ENCODE data around the gene CCDC149.

Gene CCDC149

DNA sequence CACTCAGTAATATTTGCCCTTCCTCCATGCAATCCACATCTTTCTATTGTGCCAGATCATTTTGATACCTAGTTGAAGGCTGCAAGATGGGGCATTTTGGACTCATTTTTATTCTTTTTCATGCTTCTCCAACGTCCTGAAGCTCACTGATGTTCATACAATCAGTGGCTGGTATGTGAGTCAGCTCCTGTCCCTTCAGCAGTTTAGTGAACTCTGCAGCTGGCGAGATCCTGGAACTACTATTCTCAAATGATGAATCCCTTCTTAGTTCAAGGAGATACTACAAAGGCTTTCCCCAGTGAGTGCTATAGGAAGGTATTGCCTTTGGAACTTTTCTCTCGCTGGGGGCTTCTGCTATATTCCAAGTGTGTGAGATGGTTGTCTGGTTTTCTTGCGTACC, 9.6 kb upstream of the CCDC149 start:
- no peak for DNase-seq (ENCODE audit: extremely low spot score)
- POLR2A ChIA-PET, result no interaction called here
- CTCF ChIA-PET, result no interaction called here
- TF ChIP-seq, protein P1, sequence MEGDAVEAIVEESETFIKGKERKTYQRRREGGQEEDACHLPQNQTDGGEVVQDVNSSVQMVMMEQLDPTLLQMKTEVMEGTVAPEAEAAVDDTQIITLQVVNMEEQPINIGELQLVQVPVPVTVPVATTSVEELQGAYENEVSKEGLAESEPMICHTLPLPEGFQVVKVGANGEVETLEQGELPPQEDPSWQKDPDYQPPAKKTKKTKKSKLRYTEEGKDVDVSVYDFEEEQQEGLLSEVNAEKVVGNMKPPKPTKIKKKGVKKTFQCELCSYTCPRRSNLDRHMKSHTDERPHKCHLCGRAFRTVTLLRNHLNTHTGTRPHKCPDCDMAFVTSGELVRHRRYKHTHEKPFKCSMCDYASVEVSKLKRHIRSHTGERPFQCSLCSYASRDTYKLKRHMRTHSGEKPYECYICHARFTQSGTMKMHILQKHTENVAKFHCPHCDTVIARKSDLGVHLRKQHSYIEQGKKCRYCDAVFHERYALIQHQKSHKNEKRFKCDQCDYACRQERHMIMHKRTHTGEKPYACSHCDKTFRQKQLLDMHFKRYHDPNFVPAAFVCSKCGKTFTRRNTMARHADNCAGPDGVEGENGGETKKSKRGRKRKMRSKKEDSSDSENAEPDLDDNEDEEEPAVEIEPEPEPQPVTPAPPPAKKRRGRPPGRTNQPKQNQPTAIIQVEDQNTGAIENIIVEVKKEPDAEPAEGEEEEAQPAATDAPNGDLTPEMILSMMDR (IDR thresholded peaks at IDR 0.05; ENCODE audit: control extremely low read depth, extremely low read depth, low read depth, missing control alignments), result no peak

DNA sequence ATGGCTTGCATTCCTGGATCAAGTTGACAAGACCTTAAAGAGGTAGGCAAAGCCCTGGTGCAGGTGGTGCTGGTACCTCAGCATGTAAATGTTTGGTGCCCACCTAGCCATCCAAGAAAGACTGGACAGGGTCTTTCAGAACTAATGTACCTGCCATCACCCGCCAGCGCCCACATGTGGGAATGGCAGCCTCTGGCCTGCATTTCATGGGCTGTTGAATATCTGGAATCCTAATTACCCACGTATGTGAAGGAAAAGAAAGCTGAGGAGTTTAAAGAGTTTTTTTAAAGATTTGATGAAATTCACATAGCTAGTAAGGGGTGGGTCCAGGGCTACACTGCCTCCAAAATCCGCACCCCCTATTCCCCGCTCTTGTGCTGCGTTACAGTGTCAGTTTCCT, 8.6 kb upstream of the CCDC149 start:
- CTCF ChIA-PET, result no interaction called here
- TF ChIP-seq, protein P1 (IDR thresholded peaks at IDR 0.05; ENCODE audit: control extremely low read depth, extremely low read depth, low read depth, missing control alignments), result no peak
- DNase-seq (ENCODE audit: extremely low spot score), result no peak
- POLR2A ChIA-PET, result no interaction called here

DNA sequence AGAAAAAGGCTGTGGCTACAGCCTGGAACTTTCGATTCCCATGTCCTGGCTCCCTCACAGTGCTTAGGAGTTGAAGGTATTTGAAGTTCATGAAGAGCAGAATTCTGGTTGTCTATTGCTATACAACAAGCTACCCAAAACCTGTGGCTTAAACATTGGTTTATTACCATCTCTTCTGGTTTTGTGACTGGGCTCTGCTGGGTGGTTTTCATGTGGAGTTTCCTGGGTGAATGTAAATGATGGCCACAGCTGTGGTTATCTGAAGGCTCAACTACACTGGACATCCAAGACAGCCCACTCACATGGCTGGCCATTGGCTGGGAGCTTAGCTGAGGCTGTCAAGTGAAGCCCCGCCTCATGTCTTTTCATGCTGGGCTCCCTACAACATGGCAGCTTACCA, 7.2 kb upstream of the CCDC149 start:
- ChIA-PET POLR2A (no interaction called here), CTCF (interaction anchor here (1.2 kb wide), 1 partner anchor 20 kb away, joined by 3 read pairs; no protein-coding TSS in a partner anchor)
- TF ChIP-seq, protein P1 (IDR thresholded peaks at IDR 0.05; ENCODE audit: control extremely low read depth, extremely low read depth, low read depth, missing control alignments), result no peak
- DNase-seq (ENCODE audit: extremely low spot score), result no peak

DNA sequence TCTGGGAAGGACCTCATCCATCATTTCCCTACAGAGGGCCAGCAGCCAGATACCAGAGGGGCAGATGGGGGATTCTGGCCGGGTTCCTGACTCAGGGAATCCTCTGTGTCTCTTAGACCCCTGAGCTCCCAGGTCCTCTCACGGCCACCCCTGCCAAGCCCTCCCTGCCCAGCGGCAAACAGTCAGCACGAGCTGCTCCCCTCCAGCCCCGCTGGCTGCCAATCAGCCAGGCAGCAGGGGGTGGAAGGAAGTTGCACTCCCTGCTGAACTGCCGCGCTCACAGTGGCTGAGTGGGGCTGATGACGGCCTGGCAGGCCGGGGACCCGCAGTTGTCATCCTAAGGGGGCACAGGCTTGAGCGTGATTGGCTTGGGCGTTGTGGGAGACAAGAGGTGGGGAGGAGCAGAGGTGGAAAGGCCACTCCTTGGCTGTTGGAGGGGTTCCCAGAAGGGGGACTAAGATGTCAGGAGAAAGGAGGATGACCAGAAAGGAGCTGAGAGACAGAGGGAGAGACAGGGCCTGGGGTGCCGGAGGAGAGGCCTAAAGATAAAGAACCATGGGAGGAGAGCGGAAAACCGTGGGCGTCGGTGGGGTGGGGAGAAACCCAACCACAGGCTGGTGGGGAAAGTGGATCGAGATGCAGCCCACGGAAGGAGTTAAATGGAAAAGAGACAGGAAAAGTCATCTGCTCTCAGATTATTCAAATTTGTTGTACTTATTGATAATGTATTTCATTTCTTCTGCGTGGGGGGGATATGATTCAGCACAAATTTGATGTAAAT, 4.4 kb upstream of the CCDC149 start:
- DNase-seq (ENCODE audit: extremely low spot score), result no peak
- CTCF ChIA-PET, result no interaction called here
- TF ChIP-seq, protein P1 (IDR thresholded peaks at IDR 0.05; ENCODE audit: control extremely low read depth, extremely low read depth, low read depth, missing control alignments), result no peak
- POLR2A ChIA-PET, result no interaction called here

DNA sequence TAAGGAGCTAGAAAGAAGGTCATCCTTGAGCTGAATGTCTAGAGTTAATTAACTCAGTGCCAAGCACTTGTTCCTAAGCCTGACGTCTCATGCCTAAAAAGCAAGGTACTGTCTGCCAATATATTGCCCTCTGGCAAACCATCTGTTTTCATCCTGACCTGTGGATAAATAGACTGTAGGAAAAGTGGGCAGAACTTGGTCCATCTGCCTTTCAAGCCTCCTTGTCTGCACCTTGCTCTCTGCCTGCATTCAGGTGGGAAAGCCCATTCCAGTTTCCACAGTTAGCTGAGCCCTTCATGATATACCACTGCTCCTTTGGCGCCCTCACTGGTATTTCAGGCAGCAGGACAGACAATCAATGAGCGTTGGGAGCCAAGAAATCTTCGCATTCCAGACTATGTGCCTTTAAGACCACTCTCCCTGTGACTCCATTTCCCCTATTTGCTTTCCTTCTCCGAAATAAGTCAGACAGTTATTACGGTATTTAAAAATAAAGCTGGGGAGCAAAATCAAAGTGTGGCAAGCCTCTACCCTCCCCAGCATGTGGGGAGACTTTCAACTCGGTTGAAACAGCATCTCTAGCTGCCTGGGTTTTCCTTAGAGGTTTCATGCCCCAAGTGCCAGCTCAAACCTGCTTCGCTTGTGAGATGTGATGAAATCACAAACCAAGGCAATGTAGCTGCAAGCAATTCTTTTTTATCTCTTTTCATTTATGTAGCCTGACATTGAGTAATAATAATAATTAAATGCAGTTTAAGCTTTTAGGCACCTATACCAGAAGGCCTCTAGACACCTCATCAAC, 2.5 kb upstream of the CCDC149 start:
- no peak for DNase-seq (ENCODE audit: extremely low spot score)
- ChIA-PET POLR2A (no interaction called here), CTCF (interaction anchor here (1.0 to 1.6 kb wide), 4 partner anchors 9 to 65 kb away, joined by 3 to 4 read pairs (median 3); no protein-coding TSS in a partner anchor)
- TF ChIP-seq, protein P1 (IDR thresholded peaks at IDR 0.05; ENCODE audit: control extremely low read depth, extremely low read depth, low read depth, missing control alignments), result no peak

DNA sequence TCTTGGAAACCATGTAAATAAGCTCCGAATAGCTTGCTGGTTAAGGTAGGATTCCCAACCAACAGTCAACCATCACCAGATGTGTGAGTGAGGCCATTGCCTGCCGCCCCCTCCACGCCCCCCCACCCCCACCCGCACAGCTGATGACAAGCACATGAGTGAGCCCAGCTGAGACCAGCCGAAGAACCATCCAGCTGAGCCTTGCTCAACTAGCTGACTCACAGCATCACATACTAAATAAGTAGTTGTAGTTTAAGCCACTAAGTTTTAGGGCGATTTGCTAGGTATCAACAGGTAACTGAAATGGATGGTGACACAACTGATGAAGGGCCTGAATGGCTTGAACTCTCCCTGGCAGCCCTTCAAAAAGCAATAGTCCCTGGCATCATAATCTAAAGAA, 1.6 kb upstream of the CCDC149 start:
- no peak for DNase-seq (ENCODE audit: extremely low spot score)
- ChIA-PET CTCF (interaction anchor here (1.0 to 1.6 kb wide), 2 partner anchors 10 to 11 kb away, joined by 3 to 4 read pairs; no protein-coding TSS in a partner anchor), POLR2A (no interaction called here)
- TF ChIP-seq, protein P1 (IDR thresholded peaks at IDR 0.05; ENCODE audit: control extremely low read depth, extremely low read depth, low read depth, missing control alignments), result no peak
